Coronary artery (tissue), 2 donors: ENCODE results near the gene ZNF3.
A peak's percentile ranks its signal among the peaks of the same experiment; 100 is the strongest.

Source experiments
- DNase-seq: peaks from one replicate; pipeline ENCODE4 v3.0.0-alpha.2; 2017; ENCODE audit warnings: low spot score
- H3K27ac ChIP-seq, 2 donors: fragments of 200-600 bp; sonication (generic); one replicate each; pipeline ENCODE4 v1.5.1; 2016 to 2019
- H3K4me3 ChIP-seq: fragments of 200-600 bp; sonication (generic); 2 replicates; pipeline ENCODE4 v1.5.1; 2016; ENCODE audit warnings: mild to moderate bottlenecking, moderate library complexity
- TF ChIP-seq, protein P1 (sequence below): fragments of 200-600 bp; sonication (generic); IDR thresholded peaks from one replicate; pipeline ENCODE4 v1.5.1; 2019; ENCODE audit warnings: antibody characterized with exemption

ZNF3 gene

DNA sequence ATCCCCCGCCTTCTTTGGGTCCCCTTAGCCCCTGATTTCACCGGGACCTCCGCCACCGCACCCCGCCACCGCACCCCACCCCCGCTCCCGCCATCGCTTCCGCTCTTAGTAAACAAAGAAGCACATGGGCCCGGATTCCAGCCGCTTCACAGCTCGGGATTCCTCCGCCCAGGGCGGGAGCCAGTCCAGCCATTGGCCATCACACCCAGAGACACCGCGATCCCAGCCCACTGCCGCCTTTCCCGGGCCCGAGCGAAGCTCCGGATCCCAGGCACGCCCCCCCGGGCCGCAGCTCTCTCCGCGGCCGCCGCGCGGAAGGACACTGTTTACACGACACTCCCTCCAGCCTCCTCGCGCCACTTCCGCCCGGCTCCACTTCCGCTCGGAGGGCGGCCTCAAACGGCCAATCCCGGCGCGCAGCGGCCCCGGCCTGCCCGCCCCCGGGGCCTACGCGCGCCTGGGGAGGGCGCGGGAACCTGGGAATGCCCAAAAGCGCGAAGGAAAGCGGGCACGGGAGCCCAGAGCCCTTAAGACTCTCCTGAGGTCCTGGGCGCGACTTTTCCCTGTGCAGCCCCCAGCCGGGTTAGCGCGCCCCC, 19.0 kb upstream of the ZNF3 start:
- peak overlapping the region; percentile 82 for H3K4me3 ChIP-seq
- peak; percentile 98 for DNase-seq
- H3K27ac ChIP-seq = peak overlapping the region; percentile 82 to 97
- TF ChIP-seq, protein P1, sequence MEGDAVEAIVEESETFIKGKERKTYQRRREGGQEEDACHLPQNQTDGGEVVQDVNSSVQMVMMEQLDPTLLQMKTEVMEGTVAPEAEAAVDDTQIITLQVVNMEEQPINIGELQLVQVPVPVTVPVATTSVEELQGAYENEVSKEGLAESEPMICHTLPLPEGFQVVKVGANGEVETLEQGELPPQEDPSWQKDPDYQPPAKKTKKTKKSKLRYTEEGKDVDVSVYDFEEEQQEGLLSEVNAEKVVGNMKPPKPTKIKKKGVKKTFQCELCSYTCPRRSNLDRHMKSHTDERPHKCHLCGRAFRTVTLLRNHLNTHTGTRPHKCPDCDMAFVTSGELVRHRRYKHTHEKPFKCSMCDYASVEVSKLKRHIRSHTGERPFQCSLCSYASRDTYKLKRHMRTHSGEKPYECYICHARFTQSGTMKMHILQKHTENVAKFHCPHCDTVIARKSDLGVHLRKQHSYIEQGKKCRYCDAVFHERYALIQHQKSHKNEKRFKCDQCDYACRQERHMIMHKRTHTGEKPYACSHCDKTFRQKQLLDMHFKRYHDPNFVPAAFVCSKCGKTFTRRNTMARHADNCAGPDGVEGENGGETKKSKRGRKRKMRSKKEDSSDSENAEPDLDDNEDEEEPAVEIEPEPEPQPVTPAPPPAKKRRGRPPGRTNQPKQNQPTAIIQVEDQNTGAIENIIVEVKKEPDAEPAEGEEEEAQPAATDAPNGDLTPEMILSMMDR = no peak

DNA sequence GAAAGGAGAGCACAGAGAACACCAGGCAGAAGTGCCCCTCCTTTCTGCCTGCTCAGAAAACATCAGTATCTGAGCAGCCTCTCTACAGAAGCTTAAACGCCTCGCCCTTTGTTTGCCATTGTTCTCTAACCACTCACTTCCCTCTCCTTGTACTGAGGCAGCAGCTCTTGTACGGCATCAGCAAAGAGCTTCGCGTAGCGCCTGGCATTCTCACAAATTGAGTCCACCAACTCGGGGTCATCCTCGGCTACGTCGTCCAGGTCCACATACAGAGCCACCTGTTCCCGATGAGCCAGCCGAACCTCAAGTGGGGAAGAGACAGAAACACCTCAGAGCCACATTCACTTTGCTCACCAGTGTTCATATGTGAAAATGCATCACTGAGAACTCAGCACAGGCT, 17.9 kb upstream of the ZNF3 start:
- H3K4me3 ChIP-seq = peak overlapping the region; percentile 82
- DNase-seq = no peak
- TF ChIP-seq, protein P1 = no peak
- peak overlapping the region; percentile 82 to 97 for H3K27ac ChIP-seq

DNA sequence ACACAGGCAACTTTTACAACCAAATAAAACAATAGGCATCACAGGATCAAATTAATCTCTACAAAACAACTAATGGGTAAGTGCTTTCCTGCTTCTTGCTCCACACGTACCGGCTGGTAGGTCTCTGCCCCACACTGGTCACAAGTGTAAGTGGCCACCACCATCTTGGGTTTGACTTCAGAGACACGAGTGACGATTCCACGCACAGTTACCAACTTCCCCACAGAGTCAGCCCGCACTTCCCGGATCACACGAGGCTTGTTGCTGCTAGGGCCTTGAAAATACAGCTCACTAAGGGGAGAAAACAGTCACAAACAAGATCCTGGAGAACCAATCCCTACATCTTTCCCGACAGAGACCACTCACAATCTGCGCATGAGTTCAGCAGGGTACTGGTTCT, 17.4 kb upstream of the ZNF3 start:
- H3K4me3 ChIP-seq = no peak overlapping the region
- no peak overlapping the region for H3K27ac ChIP-seq
- TF ChIP-seq, protein P1 = no peak

DNA sequence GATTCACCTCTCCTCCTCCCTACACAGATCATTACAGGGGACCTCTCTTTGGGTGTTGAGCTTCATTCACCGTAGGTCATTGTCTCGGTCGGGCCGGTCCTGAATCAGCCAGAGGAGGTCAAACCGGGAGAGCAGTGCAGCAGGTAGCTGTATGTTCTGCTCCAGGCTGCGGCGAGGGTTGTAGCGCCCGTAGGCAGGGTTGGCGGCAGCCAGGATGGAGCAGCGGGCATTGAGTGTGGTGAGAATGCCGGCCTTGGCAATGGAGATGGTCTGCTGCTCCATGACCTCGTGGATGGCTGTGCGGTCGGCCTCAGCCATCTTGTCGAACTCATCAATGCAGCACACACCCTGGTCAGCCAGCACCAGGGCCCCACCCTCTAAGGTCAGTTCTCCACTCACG, 14.2 kb upstream of the ZNF3 start:
- TF ChIP-seq, protein P1 = no peak

More for the DNA sequence above, 17.4 kb upstream of the ZNF3 start:
- DNase-seq = no peak

DNA sequence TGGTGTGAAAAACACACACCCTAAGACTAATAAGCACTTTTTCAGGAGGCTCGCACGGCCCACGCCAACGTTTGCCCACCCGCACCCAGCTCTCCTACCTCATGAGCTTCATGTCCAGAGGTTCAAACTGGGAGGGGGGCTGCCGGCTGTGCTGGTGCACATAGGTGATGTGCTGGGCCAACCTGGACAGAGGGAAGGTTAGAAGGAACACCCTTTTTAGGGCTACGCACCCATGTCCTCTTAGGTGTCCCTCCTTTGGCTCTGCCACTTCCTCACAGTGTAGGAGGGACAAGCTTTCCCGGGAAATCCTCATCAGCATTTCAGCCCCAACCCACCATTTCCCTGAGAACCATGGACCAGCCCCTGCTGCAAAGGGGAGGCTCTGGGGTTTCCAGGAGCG, 13.8 kb upstream of the ZNF3 start:
- Histone ChIP-seq H3K27ac (no peak overlapping the region), H3K4me3 (no peak overlapping the region)
- TF ChIP-seq, protein P1 = no peak
- DNase-seq = no peak

More for the DNA sequence above, 14.2 kb upstream of the ZNF3 start:
- no peak for DNase-seq
- no peak overlapping the region for H3K27ac ChIP-seq
- no peak overlapping the region for H3K4me3 ChIP-seq

DNA sequence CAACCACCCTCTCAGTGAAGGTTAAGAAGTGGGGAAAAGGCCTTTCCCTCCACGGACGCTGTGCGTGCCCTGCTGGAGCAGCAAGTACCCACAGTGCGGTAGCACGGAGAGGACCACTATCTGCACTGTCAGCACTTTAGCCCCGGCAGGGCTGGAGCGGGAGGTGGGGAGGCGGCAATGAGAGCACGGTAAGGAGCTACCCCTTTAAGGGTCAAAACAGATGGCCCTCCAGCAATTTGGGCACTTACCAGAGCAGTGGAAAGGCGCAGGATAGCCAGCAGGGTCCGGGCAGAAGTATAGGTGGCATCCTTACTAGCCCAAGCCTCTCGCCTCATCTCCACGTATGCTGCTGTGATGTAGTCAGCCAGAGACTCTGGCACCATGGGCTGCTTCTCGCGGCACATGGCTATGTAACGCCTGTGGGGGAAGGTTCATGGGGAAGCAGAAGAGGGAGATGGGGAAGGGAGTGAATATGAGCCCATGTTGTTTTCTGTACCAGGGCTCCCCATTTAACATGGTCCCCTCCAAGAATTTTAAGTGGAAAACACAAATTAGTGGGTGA, 12.5 kb upstream of the ZNF3 start:
- H3K27ac ChIP-seq = no peak overlapping the region
- no peak overlapping the region for H3K4me3 ChIP-seq
- no peak for DNase-seq
- TF ChIP-seq, protein P1 = no peak

DNA sequence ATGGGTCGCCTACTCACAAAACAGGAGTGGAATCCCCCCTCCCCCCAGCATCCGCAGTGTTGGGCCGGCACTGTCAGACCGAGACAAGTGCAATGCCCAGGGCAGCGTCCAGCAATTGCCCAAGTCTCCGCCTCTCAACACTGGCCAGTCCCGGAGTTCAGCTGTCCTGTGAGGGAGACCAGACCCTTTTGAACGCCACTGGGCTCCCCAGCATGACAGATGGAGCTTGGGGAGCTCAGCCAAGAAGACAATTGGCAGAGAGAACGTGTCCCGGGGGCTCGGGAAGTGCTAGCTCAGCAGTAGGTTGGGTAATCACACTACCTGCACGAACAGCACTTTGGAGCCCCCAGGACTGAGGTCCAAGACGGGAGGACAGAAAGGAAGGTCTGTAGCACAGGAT, 12.0 kb upstream of the ZNF3 start:
- TF ChIP-seq, protein P1 = no peak
- DNase-seq = no peak
- Histone ChIP-seq H3K27ac (no peak overlapping the region), H3K4me3 (no peak overlapping the region)
